ENCODE results near the gene PCCA.

DNA sequence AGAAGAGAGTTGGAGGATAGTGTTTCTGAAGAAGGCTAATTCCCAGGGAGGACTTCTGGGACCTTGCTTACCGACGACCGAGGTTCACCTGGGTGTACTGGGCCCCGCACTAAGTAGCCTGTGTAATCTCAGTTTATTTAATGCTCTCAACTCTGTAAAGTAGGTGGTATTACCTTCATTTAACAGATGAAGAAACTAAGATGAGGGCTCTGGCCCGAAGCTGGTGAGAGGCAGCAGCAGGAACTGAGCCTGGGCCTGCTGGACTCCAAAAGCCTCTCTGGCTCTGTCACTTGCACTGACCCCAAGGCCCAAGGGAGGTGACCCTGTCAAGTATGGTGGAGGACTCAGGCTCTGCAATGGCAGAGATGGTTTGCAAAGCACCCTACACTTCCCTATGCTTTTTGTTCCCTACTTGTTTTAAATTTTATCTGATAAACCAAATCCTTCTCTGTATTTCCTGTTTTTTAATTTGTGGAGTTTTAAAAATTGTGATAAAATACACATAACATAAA, 449.1 kb downstream of the PCCA start:
- TF ChIP-seq, protein P1, sequence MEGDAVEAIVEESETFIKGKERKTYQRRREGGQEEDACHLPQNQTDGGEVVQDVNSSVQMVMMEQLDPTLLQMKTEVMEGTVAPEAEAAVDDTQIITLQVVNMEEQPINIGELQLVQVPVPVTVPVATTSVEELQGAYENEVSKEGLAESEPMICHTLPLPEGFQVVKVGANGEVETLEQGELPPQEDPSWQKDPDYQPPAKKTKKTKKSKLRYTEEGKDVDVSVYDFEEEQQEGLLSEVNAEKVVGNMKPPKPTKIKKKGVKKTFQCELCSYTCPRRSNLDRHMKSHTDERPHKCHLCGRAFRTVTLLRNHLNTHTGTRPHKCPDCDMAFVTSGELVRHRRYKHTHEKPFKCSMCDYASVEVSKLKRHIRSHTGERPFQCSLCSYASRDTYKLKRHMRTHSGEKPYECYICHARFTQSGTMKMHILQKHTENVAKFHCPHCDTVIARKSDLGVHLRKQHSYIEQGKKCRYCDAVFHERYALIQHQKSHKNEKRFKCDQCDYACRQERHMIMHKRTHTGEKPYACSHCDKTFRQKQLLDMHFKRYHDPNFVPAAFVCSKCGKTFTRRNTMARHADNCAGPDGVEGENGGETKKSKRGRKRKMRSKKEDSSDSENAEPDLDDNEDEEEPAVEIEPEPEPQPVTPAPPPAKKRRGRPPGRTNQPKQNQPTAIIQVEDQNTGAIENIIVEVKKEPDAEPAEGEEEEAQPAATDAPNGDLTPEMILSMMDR (IDR thresholded peaks at IDR 0.05): no peak
- TF ChIP-seq EP300 (IDR thresholded peaks at IDR 0.05) (no peak), POLR2A (IDR thresholded peaks at IDR 0.05) (no peak)

Measured in tibial nerve (tissue), 4 donors.